Panc1 (cell line): Measurements from ENCODE around the gene TRIO.

Experiments
- CTCF ChIP-seq: fragments of 450-650 bp; IDR thresholded peaks from 2 replicates; pipeline ENCODE4 v1.5.1; 2017; ENCODE audit warnings: mild to moderate bottlenecking
- POLR2AphosphoS5 ChIP-seq: IDR thresholded peaks from 2 replicates; pipeline ENCODE4 v1.6.1; 2012; ENCODE audit warnings: mild to moderate bottlenecking, low read depth, low read length, moderate library complexity
- REST ChIP-seq, 2 experiments: IDR thresholded peaks; 2 replicates each; pipeline ENCODE4 v1.6.1; 2011 to 2012; ENCODE audit warnings: low read depth in 2 of 2, control low read depth in 1 of 2, low read length in 1 of 2, mild to moderate bottlenecking in 1 of 2, moderate library complexity in 1 of 2; ENCODE audit not compliant: insufficient read depth in 1 of 2

DNA sequence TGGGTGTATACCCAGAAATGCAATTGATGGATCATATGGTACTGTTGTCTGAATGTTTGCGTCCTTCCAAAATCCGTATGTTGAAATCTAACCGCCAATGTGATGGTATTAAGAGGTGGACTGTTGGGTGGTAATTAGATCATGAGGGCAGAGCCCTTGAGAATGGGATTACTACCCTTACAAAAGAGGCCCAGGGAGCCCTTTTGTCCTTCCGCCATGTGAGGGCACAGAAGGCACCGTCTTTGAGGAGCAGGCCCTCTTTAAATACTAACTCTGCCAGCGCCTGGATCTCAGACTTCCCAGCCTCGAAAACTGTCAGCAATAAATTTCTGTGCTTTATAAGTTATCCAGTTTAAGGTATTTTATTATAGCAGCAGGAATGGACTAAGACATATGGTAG lies 282.4 kb downstream of the TRIO start:
- TF ChIP-seq REST (IDR thresholded peaks at IDR 0.05; ENCODE audit: insufficient read depth in 1 of 2, low read depth in 2 of 2, low read length in 1 of 2) (no peak), CTCF (no peak), POLR2AphosphoS5 (no peak)
